Stimulated activated CD4-positive, alpha-beta T cell treated with anti-CD3 and anti-CD28 coated beads, Interleukin-2, amount 100 ng/mL, for 48 hours (primary cell): Measurements from ENCODE around the gene AXIN1.
"Not testable (repeated sequence)": the region's sequence is repeated elsewhere in the genome, so short reads cannot be mapped to it uniquely, and the experiment has no call there.

Experiments
- DNase-seq, 2 donors: peaks; one replicate each; pipeline ENCODE4 v3.0.0-alpha.2; 2020

AXIN1 gene

DNA sequence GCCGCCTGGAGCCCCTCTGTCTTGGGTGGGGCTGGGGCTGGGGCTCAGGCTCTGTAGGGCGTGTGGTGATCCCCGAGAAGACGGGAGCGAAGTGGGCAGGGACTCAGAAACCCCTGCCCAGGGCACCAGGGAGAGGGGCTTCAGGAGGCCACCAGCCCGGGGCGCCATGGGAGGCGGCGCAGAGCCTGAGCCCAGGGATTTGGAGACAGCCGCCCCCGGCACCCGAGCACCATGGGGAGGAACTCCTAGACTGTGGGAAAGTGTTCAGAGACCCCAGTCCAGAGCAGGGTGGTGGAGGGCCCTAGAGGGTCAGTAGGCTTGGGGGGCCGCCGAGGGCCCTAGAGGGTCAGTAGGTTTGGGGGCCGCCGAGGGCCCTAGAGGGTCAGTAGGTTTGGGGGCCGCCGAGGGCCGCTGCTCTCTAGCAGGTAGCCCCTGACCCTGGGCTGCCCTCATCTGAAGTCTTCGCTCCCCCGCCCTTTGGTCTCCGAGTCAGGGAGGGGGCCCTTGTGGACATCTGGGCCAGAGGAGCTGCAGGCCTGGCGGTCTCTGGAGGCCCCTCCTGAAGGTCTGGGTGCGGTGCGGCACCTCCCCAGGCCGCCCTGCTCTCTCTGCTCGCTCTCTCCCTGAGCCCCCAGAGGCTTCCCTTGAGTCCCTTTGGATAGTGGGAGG is 71.4 kb downstream of the AXIN1 start:
- no peak for DNase-seq

GRCh38 chr16:280552-280951 is 72.0 kb downstream of the AXIN1 start, which contains the start of gene ARHGDIG:
TSS of gene ARHGDIG (plus strand) at chr16:280591. CDS start at chr16:280681, 90 bp downstream.
- DNase-seq: no peak

DNA sequence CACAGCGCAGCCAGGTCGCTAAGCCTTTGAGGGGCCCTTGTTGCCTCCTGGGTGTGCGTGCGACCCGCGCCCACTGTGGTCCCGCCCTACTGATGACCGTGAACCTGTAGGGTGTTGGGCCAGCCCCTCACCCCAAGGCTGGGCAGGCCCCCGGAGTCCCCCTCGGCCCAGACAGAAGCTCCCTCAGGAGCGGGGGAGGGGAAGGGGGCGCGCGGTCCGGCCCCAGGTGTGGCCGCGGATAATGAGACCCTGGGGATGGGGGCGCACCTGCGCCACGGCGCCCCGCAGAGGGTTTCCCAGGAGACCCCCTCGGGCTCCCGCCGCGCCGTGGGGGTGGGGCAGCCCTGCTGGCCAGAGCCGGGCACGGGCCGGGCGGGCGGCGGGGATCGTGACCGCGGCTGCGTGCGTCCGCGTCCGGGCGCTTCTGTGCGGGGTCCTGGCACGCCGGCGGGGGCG is 72.5 kb downstream of the AXIN1 start:
- DNase-seq: no peak

DNA sequence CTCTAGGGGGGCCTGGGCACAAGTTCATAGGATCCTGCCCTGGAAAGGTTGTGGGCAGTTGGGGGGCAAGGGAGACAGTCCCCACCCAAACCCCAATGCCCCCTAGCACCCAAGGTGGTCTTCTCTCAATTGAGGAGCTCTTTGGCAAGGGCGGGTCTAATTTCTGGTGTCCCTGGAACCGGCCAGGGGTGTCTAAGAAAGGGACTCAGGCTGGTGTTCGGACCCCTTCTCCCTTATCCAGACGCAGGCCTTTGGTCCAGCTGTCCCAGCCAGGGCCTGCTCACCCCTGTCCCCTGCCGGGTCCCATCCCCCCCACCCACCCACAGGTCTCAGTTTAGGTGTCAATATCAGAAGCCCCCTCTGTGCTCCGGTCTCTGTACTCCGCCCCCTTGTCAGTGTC is 73.0 kb downstream of the AXIN1 start:
- no peak for DNase-seq

- DNase-seq: no peak
Observed at GRCh38 chr16:278863-279366, 73.6 kb downstream of the AXIN1 start.

DNA sequence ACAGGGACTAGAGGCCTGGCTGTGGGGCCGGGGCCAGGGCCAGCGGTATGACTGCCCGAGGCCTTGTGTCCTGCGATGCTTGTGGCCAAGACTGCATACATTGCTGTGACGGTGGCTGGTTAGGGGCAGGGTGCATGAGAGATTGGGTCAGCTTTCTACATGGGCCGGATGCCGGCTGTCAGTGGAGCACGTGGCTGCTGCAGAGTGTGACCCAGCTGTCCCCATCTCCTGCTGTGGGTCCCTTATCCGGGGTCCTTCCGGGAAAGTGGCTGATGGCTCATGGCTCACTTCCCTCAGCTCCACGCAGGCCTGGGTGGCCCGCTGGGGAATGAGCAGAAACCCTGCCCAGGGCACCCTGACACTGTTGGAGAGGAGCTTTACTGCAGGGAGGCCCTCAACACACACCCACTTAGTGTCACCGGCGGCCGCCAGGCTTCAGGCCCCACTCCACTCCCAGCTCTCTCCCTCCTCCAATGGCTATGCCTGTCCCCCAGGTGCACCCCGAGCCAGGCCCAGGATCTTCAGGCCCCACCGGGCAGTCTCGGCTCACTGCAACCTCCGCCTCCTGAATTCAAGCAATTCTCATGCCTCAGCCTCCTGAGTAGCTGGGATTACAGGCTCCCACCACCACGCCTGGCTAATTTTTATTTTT is 76.0 kb downstream of the AXIN1 start:
- no peak for DNase-seq

GRCh38 chr16:275786-276232 is 76.7 kb downstream of the AXIN1 start, which contains the start of gene RGS11:
TSS of gene RGS11 (minus strand) at chr16:275944. CDS start at chr16:275911, 33 bp downstream.
- no peak for DNase-seq

- no peak for DNase-seq
Observed at GRCh38 chr16:275041-275641, 77.4 kb downstream of the AXIN1 start.

GRCh38 chr16:273547-274421 is 78.7 kb downstream of the AXIN1 start:
- DNase-seq: no peak

- no peak for DNase-seq
Observed at GRCh38 chr16:272633-273546, 79.6 kb downstream of the AXIN1 start.

- DNase-seq: no peak
Observed at GRCh38 chr16:270381-271255, 81.9 kb downstream of the AXIN1 start.

GRCh38 chr16:269061-269796 is 83.3 kb downstream of the AXIN1 start:
- no peak for DNase-seq

DNA sequence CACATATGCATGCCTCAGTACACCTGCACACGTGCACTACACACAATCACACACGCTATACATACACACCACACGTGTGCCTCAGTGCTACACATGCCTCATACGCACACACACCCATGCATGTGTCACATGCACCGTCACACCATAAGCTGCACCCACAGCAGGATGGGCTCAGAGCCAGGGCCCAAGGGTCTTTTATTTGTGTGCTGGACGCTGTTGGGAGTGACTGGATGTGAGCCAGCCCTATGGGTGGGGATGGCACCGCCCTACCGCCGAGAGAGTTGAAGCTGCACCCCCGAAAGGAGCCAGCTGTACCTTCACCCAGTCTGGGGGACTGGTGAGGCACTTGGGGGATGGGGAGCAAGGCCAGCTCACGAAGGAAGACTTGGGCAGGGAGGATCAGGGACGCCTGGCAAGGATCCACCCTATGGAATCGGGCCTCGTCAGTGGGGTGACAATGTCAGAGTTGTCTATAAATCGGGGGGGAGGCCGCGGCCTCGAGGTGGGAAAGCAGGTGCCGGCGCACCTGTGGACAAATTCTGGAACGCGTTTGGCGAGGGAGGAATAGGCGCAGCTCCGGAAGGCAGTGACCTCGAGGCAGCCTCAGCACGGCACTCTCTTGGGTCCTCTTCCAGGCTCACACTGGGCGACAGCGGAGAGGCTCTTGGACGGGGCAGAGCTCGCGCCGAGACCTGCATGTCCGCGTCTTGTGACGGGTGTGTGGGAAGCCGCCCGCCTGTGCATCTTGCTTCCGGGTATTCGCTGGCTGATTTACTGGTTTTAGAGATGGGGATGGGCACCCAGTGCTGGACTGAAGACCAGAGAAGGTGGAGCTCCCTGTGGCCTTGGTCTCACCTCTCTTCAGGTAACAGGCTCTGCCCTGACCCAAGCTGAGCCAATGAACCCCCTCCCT is 84.1 kb downstream of the AXIN1 start:
- DNase-seq: no peak

GRCh38 chr16:267562-267961 is 85.0 kb downstream of the AXIN1 start:
- not testable (repeated sequence) for DNase-seq

DNA sequence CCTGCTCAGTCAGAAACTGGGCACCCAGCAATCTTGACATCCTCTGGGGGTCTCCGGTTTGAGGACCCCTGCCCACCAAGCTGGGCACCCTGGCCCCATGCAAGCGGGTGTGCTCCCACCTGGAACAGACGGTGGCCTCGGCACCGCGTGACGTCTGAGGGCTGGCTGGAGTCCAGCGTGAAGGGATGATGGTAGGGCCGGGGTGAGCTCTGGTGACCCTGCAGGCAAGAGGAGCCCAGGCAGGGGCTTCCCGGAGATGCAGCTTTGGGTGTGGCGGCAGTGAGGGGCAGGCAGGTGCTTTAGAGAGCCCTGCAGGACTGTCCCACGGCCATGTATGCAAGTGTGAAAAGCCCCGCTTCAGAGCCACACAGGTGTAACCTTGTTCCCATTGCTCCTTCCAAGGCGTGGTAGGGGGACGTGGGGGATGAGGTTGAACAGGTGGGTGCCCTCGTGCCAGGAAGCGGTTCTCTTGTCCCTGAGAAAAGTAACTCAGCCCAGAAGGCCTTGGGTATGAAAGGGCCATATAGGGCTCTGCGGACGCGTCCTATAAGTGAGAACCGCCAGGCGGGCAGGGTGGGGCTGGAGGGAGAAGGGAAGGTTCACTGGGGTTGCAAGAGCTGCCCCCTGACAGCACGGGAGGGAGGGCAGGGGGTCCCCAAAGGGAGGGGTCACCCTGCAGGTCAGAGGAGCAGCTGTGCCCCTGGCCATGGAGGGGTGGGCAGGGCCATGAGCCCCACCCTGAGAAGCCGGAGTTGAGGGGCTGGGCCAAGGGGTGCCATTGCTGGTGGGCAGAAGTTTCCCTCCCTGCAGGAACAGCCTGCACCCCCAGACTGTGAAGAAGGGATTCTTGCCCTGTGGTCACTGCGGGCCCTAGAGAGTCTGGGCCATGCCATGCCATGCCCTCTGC is 86.0 kb downstream of the AXIN1 start:
- no peak for DNase-seq

- no peak for DNase-seq
Observed at GRCh38 chr16:265711-266110, 86.8 kb downstream of the AXIN1 start.

- DNase-seq: no peak
Observed at GRCh38 chr16:265002-265529, 87.5 kb downstream of the AXIN1 start.
